ENCODE results near the gene OLFML1.

GRCh38 chr11:7520011-7520942 lies 35.0 kb downstream of the OLFML1 start:
- no peak for TF ChIP-seq CTCF (IDR thresholded peaks at IDR 0.05)
- no peak for TF ChIP-seq POLR2AphosphoS5 (IDR thresholded peaks at IDR 0.05)
